HepG2 (cell line): Measurements from ENCODE around the gene KIF17. TPM values are rescaled to one million over a fixed set of nuclear protein-coding genes. Genes with fewer than 3 reads are reported as not detected.
A peak's percentile ranks its signal among the peaks of the same experiment; 100 is the strongest.

ENCODE experiments used
- ARNT ChIP-seq: fragments of 450-650 bp; IDR thresholded peaks from 2 replicates; pipeline ENCODE4 v1.6.1; 2017
- GLI4 ChIP-seq: sonication (generic); formaldehyde crosslinking; IDR thresholded peaks from 2 replicates; pipeline ENCODE4 v1.5.1; 2020; ENCODE audit warnings: missing genetic modification reagents, mild to moderate bottlenecking, moderate library complexity, borderline replicate concordance
- KDM5B ChIP-seq: sonication (generic); formaldehyde crosslinking; IDR thresholded peaks from 2 replicates; pipeline ENCODE4 v1.4.0; 2020; ENCODE audit warnings: missing genetic modification reagents, mild to moderate bottlenecking, borderline replicate concordance
- MXI1 ChIP-seq: IDR thresholded peaks from 3 replicates; pipeline ENCODE4 v1.6.1; 2012; ENCODE audit warnings: low read depth, low read length, inconsistent platforms, borderline replicate concordance
- PHF20 ChIP-seq: sonication (generic); formaldehyde crosslinking; IDR thresholded peaks from 2 replicates; pipeline ENCODE4 v1.5.0; 2020; ENCODE audit warnings: mild to moderate bottlenecking, missing genetic modification reagents
- SOX13 ChIP-seq, 3 experiments: fragments of 450-650 bp in 1 of 3; sonication (generic) in 1 of 3; formaldehyde crosslinking in 1 of 3; IDR thresholded peaks in 2 of 3; conservative IDR thresholded peaks in 1 of 3; 2 replicates each; pipeline versions ENCODE4 v1.5.0 to v1.6.1; 2016 to 2020; ENCODE audit warnings: antibody characterized with exemption in 1 of 3, mild to moderate bottlenecking in 1 of 3, missing compliant biosample characterization in 1 of 3, missing genetic modification reagents in 1 of 3, moderate library complexity in 1 of 3
- SOX6 ChIP-seq, 2 experiments: fragments of 450-650 bp in 1 of 2; sonication (generic) in 1 of 2; formaldehyde crosslinking in 1 of 2; IDR thresholded peaks; 2 replicates each; pipeline versions ENCODE4 v1.4.0 to v1.6.1; 2017 to 2020; ENCODE audit warnings: antibody characterized with exemption in 1 of 2, mild to moderate bottlenecking in 1 of 2, missing genetic modification reagents in 1 of 2
- SP140L ChIP-seq: sonication (generic); formaldehyde crosslinking; IDR thresholded peaks from 2 replicates; pipeline ENCODE4 v1.4.0; 2020; ENCODE audit warnings: missing genetic modification reagents, borderline replicate concordance
- SSRP1 ChIP-seq: IDR thresholded peaks from 2 replicates; pipeline ENCODE4 v1.6.1; 2016; ENCODE audit warnings: control low read depth
- ZBTB46 ChIP-seq: sonication (generic); formaldehyde crosslinking; IDR thresholded peaks from 2 replicates; pipeline ENCODE4 v1.4.0; 2020; ENCODE audit warnings: mild to moderate bottlenecking, missing genetic modification reagents, borderline replicate concordance
- ZNF33B ChIP-seq: sonication (generic); formaldehyde crosslinking; IDR thresholded peaks from 2 replicates; pipeline ENCODE4 v1.5.1; 2020; ENCODE audit warnings: mild to moderate bottlenecking, missing genetic modification reagents
- ZNF343 ChIP-seq: sonication (generic); formaldehyde crosslinking; IDR thresholded peaks from 2 replicates; pipeline ENCODE4 v1.4.0; 2020; ENCODE audit warnings: mild to moderate bottlenecking, missing genetic modification reagents
- ZNF451 ChIP-seq: sonication (generic); formaldehyde crosslinking; IDR thresholded peaks from 2 replicates; pipeline ENCODE4 v1.5.0; 2020; ENCODE audit warnings: mild to moderate bottlenecking, missing genetic modification reagents
- ZNF558 ChIP-seq: sonication (generic); formaldehyde crosslinking; IDR thresholded peaks from 2 replicates; pipeline ENCODE4 v1.9.0; 2022; ENCODE audit warnings: mild to moderate bottlenecking, missing genetic modification reagents, borderline replicate concordance
- polyA plus RNA-seq, 8 experiments: library from polyadenylated mRNA; depleted of rRNA in 3 of 8; stranded (reverse) in 7 of 8; unstranded in 1 of 8; fragments of >200 nt; fragmentation: Illumina TruSeq in 4 of 8; extraction: Trizol in 4 of 8; gene quantifications; 2 replicates each; pipeline versions ENCODE4 v1.2.1 to v1.2.3, GENCODE V29; 2011 to 2016; ENCODE audit warnings: low read depth in 4 of 8, missing spikeins in 1 of 8, mixed read lengths in 1 of 8; ENCODE audit not compliant: insufficient read depth in 1 of 8
- total RNA-seq, 5 experiments: library from RNA; depleted of rRNA; stranded (reverse); fragments of >200 nt; fragmentation: Illumina TruSeq; extraction: Trizol; gene quantifications; 2 replicates each; pipeline ENCODE4 v1.2.3, GENCODE V29; 2016; ENCODE audit warnings: low read depth in 1 of 5
- TF ChIP-seq, protein P1 (sequence below): sonication (generic); formaldehyde crosslinking; IDR thresholded peaks from 2 replicates; pipeline ENCODE4 v1.5.0; 2020; ENCODE audit warnings: mild to moderate bottlenecking, missing genetic modification reagents, borderline replicate concordance
- TF ChIP-seq, protein P2 (sequence below): sonication (generic); formaldehyde crosslinking; IDR thresholded peaks from 2 replicates; pipeline ENCODE4 v1.9.0; 2022; ENCODE audit warnings: missing genetic modification reagents, mild to moderate bottlenecking, borderline replicate concordance

The KIF17 gene
- total and polyA plus RNA-seq, 2 of the 13 experiments (the other 11 are each of a cell fraction or from before 2014, with no cell fraction given): 0.24 to 0.44 TPM

- TF ChIP-seq, protein P1, sequence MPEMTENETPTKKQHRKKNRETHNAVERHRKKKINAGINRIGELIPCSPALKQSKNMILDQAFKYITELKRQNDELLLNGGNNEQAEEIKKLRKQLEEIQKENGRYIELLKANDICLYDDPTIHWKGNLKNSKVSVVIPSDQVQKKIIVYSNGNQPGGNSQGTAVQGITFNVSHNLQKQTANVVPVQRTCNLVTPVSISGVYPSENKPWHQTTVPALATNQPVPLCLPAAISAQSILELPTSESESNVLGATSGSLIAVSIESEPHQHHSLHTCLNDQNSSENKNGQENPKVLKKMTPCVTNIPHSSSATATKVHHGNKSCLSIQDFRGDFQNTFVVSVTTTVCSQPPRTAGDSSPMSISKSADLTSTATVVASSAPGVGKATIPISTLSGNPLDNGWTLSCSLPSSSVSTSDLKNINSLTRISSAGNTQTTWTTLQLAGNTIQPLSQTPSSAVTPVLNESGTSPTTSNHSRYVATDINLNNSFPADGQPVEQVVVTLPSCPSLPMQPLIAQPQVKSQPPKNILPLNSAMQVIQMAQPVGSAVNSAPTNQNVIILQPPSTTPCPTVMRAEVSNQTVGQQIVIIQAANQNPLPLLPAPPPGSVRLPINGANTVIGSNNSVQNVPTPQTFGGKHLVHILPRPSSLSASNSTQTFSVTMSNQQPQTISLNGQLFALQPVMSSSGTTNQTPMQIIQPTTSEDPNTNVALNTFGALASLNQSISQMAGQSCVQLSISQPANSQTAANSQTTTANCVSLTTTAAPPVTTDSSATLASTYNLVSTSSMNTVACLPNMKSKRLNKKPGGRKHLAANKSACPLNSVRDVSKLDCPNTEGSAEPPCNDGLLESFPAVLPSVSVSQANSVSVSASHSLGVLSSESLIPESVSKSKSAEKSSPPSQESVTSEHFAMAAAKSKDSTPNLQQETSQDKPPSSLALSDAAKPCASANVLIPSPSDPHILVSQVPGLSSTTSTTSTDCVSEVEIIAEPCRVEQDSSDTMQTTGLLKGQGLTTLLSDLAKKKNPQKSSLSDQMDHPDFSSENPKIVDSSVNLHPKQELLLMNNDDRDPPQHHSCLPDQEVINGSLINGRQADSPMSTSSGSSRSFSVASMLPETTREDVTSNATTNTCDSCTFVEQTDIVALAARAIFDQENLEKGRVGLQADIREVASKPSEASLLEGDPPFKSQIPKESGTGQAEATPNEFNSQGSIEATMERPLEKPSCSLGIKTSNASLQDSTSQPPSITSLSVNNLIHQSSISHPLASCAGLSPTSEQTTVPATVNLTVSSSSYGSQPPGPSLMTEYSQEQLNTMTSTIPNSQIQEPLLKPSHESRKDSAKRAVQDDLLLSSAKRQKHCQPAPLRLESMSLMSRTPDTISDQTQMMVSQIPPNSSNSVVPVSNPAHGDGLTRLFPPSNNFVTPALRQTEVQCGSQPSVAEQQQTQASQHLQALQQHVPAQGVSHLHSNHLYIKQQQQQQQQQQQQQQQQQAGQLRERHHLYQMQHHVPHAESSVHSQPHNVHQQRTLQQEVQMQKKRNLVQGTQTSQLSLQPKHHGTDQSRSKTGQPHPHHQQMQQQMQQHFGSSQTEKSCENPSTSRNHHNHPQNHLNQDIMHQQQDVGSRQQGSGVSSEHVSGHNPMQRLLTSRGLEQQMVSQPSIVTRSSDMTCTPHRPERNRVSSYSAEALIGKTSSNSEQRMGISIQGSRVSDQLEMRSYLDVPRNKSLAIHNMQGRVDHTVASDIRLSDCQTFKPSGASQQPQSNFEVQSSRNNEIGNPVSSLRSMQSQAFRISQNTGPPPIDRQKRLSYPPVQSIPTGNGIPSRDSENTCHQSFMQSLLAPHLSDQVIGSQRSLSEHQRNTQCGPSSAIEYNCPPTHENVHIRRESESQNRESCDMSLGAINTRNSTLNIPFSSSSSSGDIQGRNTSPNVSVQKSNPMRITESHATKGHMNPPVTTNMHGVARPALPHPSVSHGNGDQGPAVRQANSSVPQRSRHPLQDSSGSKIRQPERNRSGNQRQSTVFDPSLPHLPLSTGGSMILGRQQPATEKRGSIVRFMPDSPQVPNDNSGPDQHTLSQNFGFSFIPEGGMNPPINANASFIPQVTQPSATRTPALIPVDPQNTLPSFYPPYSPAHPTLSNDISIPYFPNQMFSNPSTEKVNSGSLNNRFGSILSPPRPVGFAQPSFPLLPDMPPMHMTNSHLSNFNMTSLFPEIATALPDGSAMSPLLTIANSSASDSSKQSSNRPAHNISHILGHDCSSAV: no peak
- TF ChIP-seq ZNF558 (CRISPR knock-in tag) (no peak), SOX13 (IDR thresholded peaks at IDR 0.05) (no peak), SOX13 (CRISPR knock-in tag; conservative IDR thresholded peaks at IDR 0.05 in 1 of 2, IDR thresholded peaks at IDR 0.05 in 1 of 2) (peak in 1 of 2 experiments; percentile 11; a peak in 1 of 4 replicates), MXI1 (peak; percentile 76; the same call in 1 of the 3 replicates), SSRP1 (no peak), KDM5B (CRISPR knock-in tag) (peak; percentile 44; the same call in 1 of the 2 replicates), ZNF33B (CRISPR knock-in tag) (no peak), GLI4 (CRISPR knock-in tag) (no peak), ZNF343 (CRISPR knock-in tag) (no peak), PHF20 (peak; percentile 35; the same call in 1 of the 2 replicates), ZNF451 (no peak), ARNT (no peak), SP140L (CRISPR knock-in tag) (no peak), ZBTB46 (CRISPR knock-in tag) (no peak), SOX6 (IDR thresholded peaks at IDR 0.05) (no peak), SOX6 (CRISPR knock-in tag; IDR thresholded peaks at IDR 0.05) (peak; percentile 68)
- TF ChIP-seq, protein P2, sequence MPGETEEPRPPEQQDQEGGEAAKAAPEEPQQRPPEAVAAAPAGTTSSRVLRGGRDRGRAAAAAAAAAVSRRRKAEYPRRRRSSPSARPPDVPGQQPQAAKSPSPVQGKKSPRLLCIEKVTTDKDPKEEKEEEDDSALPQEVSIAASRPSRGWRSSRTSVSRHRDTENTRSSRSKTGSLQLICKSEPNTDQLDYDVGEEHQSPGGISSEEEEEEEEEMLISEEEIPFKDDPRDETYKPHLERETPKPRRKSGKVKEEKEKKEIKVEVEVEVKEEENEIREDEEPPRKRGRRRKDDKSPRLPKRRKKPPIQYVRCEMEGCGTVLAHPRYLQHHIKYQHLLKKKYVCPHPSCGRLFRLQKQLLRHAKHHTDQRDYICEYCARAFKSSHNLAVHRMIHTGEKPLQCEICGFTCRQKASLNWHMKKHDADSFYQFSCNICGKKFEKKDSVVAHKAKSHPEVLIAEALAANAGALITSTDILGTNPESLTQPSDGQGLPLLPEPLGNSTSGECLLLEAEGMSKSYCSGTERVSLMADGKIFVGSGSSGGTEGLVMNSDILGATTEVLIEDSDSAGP: peak; percentile 26; the same call in 1 of the 2 replicates
Measured at GRCh38 chr1:20633190-20634064, 84.4 kb downstream of the KIF17 start, which contains the start of gene PINK1 (continued).
